IPS DF 6.9 (cell line): Measurements from ENCODE around the gene UBAC1.
A peak's percentile ranks its signal among the peaks of the same experiment; 100 is the strongest.
"Not testable (repeated sequence)": the region's sequence is repeated elsewhere in the genome, so short reads cannot be mapped to it uniquely, and the experiment has no call there.

Source experiments
- DNase-seq: peaks from one replicate; pipeline ENCODE4 v3.0.0-alpha.2; 2013; ENCODE audit warnings: low read depth, low spot score
- H3K27ac ChIP-seq: one replicate; pipeline ENCODE4 v1.5.1; 2013; ENCODE audit warnings: low read length, control low read depth
- H3K27me3 ChIP-seq: 2 replicates; pipeline ENCODE4 v1.6.1; 2013; ENCODE audit warnings: mild to moderate bottlenecking, low read length; ENCODE audit not compliant: control insufficient read depth, insufficient read depth
- H3K36me3 ChIP-seq: 2 replicates; pipeline ENCODE4 v1.6.1; 2013; ENCODE audit warnings: low read length; ENCODE audit not compliant: control insufficient read depth, insufficient read depth
- H3K4me1 ChIP-seq: 2 replicates; pipeline ENCODE4 v1.6.1; 2013; ENCODE audit warnings: low read length; ENCODE audit not compliant: control insufficient read depth, insufficient read depth
- H3K4me3 ChIP-seq: 2 replicates; pipeline ENCODE4 v1.5.1; 2013; ENCODE audit warnings: mild to moderate bottlenecking, low read length
- H3K9me3 ChIP-seq: 2 replicates; pipeline ENCODE4 v1.6.1; 2013; ENCODE audit warnings: low read length, inconsistent platforms; ENCODE audit not compliant: control insufficient read depth, insufficient read depth
- WGBS: extraction: QIAGEN DNeasy Blood & Tissue Kit; methylation state at CpG from one replicate; pipeline ENCODE4 v1.1.7; 2013; ENCODE audit warnings: mixed read lengths, missing lambda C conversion rate; ENCODE audit not compliant: insufficient read length, insufficient coverage; 5-methylcytosine and 5-hydroxymethylcytosine counted together

The UBAC1 gene

GRCh38 chr9:135916227-135916626, 44.9 kb downstream of the UBAC1 start:
- peaks cover 14% of the 10 kb centered on the region for H3K36me3 ChIP-seq
- DNase-seq, H3K27ac ChIP-seq, H3K4me3 ChIP-seq, H3K27me3 ChIP-seq, H3K4me1 ChIP-seq: not testable (repeated sequence)
- no CpG with 5 or more reads among the region's 12 CpGs for WGBS
- peaks cover 12% of the 10 kb centered on the region for H3K9me3 ChIP-seq

DNA sequence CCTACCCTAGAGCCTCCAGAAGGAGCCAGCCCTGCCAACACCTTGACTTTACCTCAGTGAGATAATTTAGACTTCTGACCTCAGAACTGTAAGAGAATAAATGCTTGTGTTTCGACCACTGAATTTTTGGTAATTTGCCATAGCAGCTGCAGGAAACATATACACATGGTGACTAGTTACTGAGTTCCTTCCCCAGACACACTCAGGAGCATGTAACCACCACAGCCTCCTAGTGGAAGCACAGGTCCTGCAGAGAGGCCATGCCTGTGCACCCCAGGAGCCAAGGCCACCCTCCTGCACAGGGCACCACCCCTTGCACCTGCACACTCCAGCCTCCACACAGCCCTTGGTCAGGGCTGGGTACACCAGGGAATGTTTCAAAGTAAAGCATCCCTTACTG, 46.3 kb downstream of the UBAC1 start:
- no peak overlapping the region for H3K27ac ChIP-seq
- H3K4me3 ChIP-seq, result no peak overlapping the region
- H3K27me3 ChIP-seq, result no peaks in the 10 kb centered on the region
- no peak for DNase-seq
- peaks cover 14% of the 10 kb centered on the region for H3K36me3 ChIP-seq
- no peaks in the 10 kb centered on the region for H3K4me1 ChIP-seq
- H3K9me3 ChIP-seq, result peaks cover 12% of the 10 kb centered on the region
- no CpG with 5 or more reads among the region's 1 CpG for WGBS

- not testable (repeated sequence) for H3K27ac ChIP-seq, H3K9me3 ChIP-seq, H3K4me3 ChIP-seq, H3K27me3 ChIP-seq, H3K4me1 ChIP-seq, DNase-seq
- peaks cover 14% of the 10 kb centered on the region for H3K36me3 ChIP-seq
- WGBS, result no CpG with 5 or more reads among the region's 9 CpGs
Measured at GRCh38 chr9:135911233-135911632, 49.9 kb downstream of the UBAC1 start.

- Histone ChIP-seq H3K4me1 (0 out of 2 replicates have a peak, but pooled peaks cover 2% of the 10 kb centered on the region), H3K36me3 (peaks cover 14% of the 10 kb centered on the region), H3K27ac (no peak overlapping the region), H3K9me3 (peaks cover 6% of the 10 kb centered on the region), H3K4me3 (no peak overlapping the region), H3K27me3 (no peaks in the 10 kb centered on the region)
- DNase-seq, result no peak
- no CpG with 5 or more reads among the region's 9 CpGs for WGBS
Measured at GRCh38 chr9:135910757-135911156, 50.4 kb downstream of the UBAC1 start.

DNA sequence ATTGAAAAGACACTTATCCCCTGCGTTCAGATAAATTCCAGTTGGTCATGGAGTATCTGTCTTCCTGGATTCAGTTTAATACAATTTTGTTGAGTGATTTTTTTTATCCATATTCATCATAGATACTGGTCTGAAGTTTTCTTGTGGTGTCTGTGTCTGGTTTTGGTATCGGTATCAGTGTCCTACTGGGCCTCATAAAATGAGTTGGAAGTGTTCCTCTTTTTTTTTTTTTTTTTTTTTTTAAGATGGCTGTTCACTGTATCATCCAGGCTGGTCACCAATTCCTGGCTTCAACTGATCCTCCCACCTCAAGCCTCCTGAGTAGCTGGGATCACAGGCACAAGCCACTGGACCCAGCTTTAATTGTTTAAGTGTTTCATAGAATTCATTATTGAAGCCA, 51.0 kb downstream of the UBAC1 start:
- Histone ChIP-seq H3K27ac (no peak overlapping the region), H3K4me1 (peaks cover 4% of the 10 kb centered on the region; the same call in 1 of the 2 replicates), H3K9me3 (peaks cover 4% of the 10 kb centered on the region), H3K27me3 (no peaks in the 10 kb centered on the region), H3K36me3 (peaks cover 11% of the 10 kb centered on the region), H3K4me3 (no peak overlapping the region)
- DNase-seq, result no peak
- WGBS, result no CpG with 5 or more reads among the region's 2 CpGs

- Histone ChIP-seq H3K4me1 (peaks cover 4% of the 10 kb centered on the region; the same call in 1 of the 2 replicates), H3K36me3 (peaks cover 8% of the 10 kb centered on the region), H3K9me3 (peaks cover 2% of the 10 kb centered on the region), H3K27ac (no peak overlapping the region), H3K4me3 (no peak overlapping the region), H3K27me3 (no peaks in the 10 kb centered on the region)
- DNase-seq, result no peak
- WGBS, result no CpG with 5 or more reads among the region's 6 CpGs
Measured at GRCh38 chr9:135909371-135909770, 51.8 kb downstream of the UBAC1 start.

DNA sequence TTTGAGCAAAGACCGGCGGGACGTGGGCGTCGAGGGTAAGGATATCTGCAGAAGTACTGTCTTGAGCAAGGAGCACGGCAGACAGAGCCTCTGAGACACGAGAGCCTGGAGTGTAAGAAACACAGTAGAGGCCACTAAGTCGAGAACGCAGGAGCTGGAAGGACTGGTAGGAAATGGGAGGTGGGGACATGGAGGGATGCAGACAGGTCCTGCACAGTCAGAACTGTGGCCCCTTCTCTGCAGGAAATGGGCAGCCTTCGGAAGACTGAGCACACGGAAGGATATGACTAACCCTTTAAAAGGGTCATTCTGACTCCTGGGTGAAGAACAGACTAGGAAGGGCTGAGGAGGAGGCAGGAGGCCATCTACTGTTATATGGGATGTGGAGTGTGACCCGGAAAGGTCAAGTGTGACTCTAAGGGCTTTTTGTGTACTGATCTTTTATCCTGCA, 52.4 kb downstream of the UBAC1 start:
- no CpG with 5 or more reads among the region's 12 CpGs for WGBS
- H3K27me3 ChIP-seq, result no peaks in the 10 kb centered on the region
- no peak overlapping the region for H3K4me3 ChIP-seq
- H3K9me3 ChIP-seq, result peaks cover 2% of the 10 kb centered on the region; the same call in 1 of the 2 replicates
- peaks cover 6% of the 10 kb centered on the region for H3K36me3 ChIP-seq
- H3K4me1 ChIP-seq, result peaks cover 4% of the 10 kb centered on the region; the same call in 1 of the 2 replicates
- DNase-seq, result no peak
- H3K27ac ChIP-seq, result no peak overlapping the region

DNA sequence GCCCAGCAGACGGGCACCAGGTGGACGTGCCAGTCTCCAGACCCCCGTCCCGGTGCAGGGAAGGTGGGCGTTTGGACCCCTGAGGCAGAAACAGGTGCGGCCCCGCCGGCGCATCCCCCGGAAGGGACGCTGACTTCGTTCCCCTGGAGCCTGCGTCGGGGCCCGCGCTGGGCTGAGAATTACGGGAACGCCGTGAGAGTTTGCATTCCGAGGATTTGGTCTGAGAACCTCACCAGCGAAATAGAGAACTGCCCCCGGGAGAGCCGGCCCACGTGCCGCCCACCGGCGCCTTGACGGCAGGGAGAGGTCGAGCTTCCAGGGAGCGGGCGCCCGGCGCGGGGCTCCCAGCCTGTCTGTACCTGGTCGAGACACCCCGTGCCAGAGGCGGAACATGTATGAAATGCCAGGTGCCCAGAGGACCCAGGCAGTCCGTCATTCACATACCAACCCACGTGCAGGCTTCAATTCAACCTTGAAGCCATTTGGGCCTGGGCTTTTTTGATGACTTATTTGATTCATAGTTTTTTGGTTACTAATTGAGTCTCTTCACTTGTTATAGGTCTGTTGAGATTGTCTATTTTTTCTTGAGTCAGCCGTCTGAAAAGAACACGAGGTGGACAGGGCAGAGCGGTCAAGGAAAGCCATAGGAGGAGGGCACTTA, 53.0 kb downstream of the UBAC1 start:
- no peaks in the 10 kb centered on the region for H3K9me3 ChIP-seq
- peak overlapping the region; percentile 67 for H3K4me3 ChIP-seq
- DNase-seq, result no peak
- H3K36me3 ChIP-seq, result peaks cover 2% of the 10 kb centered on the region; the same call in 1 of the 2 replicates
- H3K27me3 ChIP-seq, result no peaks in the 10 kb centered on the region
- no CpG with 5 or more reads among the region's 42 CpGs for WGBS
- H3K4me1 ChIP-seq, result peaks cover 4% of the 10 kb centered on the region; the same call in 1 of the 2 replicates
- H3K27ac ChIP-seq, result no peak overlapping the region

GRCh38 chr9:135907431-135908092, 53.6 kb downstream of the UBAC1 start, which contains the start of gene CAMSAP1:
CAMSAP1 (minus strand) TSS chr9:135907546; CDS start chr9:135907159, 387 bp downstream.
- DNase-seq, result peak; percentile 45
- Histone ChIP-seq H3K27me3 (no peaks in the 10 kb centered on the region), H3K36me3 (no peaks in the 10 kb centered on the region), H3K9me3 (no peaks in the 10 kb centered on the region), H3K4me1 (peaks cover 5% of the 10 kb centered on the region; the same call in 1 of the 2 replicates), H3K27ac (no peak within 1 kb of the TSS), H3K4me3 (peak within 1 kb of the TSS; percentile 95)
- no CpG with 5 or more reads among the region's 91 CpGs for WGBS

DNA sequence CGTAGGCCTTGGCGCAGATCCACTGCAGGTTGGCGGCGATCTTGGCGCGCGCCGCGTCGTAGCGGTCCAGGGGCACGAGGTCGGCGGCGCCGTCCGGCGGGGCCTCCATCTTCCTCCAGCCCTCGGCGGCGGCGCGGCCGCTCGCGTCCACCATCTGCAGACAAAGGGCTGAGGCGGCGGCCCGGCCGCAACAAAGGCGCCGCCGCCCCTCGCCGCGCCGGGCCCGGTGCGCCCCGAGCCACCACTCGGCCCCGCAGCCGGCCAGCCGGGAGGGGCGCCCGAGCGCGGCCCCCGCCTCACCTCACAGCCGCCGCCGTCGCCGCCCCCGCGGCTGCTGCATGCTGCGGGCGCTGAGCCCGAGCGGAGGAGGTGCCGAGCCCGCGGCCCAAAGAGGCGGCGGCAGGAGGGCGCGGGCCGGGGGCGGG, 54.2 kb downstream of the UBAC1 start:
- Histone ChIP-seq H3K4me1 (peaks cover 5% of the 10 kb centered on the region; the same call in 1 of the 2 replicates), H3K9me3 (no peaks in the 10 kb centered on the region), H3K27me3 (no peaks in the 10 kb centered on the region), H3K36me3 (no peaks in the 10 kb centered on the region), H3K4me3 (peak overlapping the region; percentile 95; the same call in 1 of the 2 replicates), H3K27ac (no peak overlapping the region)
- no peak for DNase-seq
- no CpG with 5 or more reads among the region's 69 CpGs for WGBS
